Calu3 (cell line): ENCODE data around the gene FHAD1. TPM values are rescaled to one million over a fixed set of nuclear protein-coding genes. Genes with fewer than 3 reads are reported as not detected.

Experiments
- BruUV-seq: library from RNA; stranded (reverse); fragments of 400-500 nt; replicated peaks from 2 replicates; lab custom pipeline; 2021; lab: Mats Ljungman, UMichigan
- CTCF ChIA-PET: fragments of 300-600 bp; sonication (Branson Sonifier 250); formaldehyde crosslinking; loops from one replicate; lab custom pipeline; 2022; ENCODE audit warnings: antibody characterized with exemption; lab: Charles Lee
- DNase-seq: peaks from one replicate; pipeline ENCODE4 v3.0.0; 2022
- H3K27ac Mint-ChIP-seq: one replicate; pipeline ENCODE4 v1.8.0; 2022; ENCODE audit warnings: mixed read lengths; ENCODE audit not compliant: unreplicated experiment
- H3K27me3 Mint-ChIP-seq: one replicate; pipeline ENCODE4 v1.8.0; 2022; ENCODE audit warnings: mixed read lengths; ENCODE audit not compliant: unreplicated experiment
- H3K36me3 Mint-ChIP-seq: one replicate; pipeline ENCODE4 v1.8.0; 2022; ENCODE audit warnings: mild to moderate bottlenecking, moderate library complexity, mixed read lengths; ENCODE audit not compliant: insufficient read depth, unreplicated experiment
- H3K4me1 Mint-ChIP-seq: one replicate; pipeline ENCODE4 v1.8.0; 2022; ENCODE audit warnings: mild to moderate bottlenecking, low read depth, mixed read lengths; ENCODE audit not compliant: unreplicated experiment
- H3K4me3 Mint-ChIP-seq: one replicate; pipeline ENCODE4 v1.8.0; 2022; ENCODE audit warnings: mild to moderate bottlenecking, low read depth, moderate library complexity, mixed read lengths; ENCODE audit not compliant: unreplicated experiment
- H3K9me3 Mint-ChIP-seq: one replicate; pipeline ENCODE4 v1.8.0; 2022; ENCODE audit warnings: low read depth, mixed read lengths; ENCODE audit not compliant: unreplicated experiment
- CTCF ChIP-seq: fragments of 200-600 bp; IDR thresholded peaks from one replicate; pipeline ENCODE4 v1.8.0; 2022; ENCODE audit warnings: antibody characterized with exemption; ENCODE audit not compliant: unreplicated experiment
- intact Hi-C: fragments of 100-400 bp; cut with micrococcal nuclease; formaldehyde crosslinking; loops from one replicate; pipeline ENCODE4 v1.10.0; 2022; ENCODE audit not compliant: unreplicated experiment
- total RNA-seq: library from RNA; stranded (reverse); gene quantifications from 2 replicates; pipeline ENCODE4 v1.2.3, GENCODE V29; 2022

FHAD1 gene
- total RNA-seq, 1 experiment from 2014 or later = 2.7 TPM

- Mint-ChIP-seq H3K4me1 (peaks cover 23% of the 10 kb centered on the region), H3K36me3 (peaks cover 44% of the 10 kb centered on the region), H3K9me3 (no peaks in the 10 kb centered on the region), H3K27ac (no peak overlapping the region), H3K27me3 (no peaks in the 10 kb centered on the region), H3K4me3 (no peak overlapping the region)
- BruUV-seq = no TSS peak
- no peak for DNase-seq
- TF ChIP-seq CTCF = no peak
- intact Hi-C loops = no loop called here
- CTCF ChIA-PET = no interaction called here
These were observed 181.9 kb downstream of the FHAD1 start for GRCh38 chr1:15428815-15429435.

- H3K27ac Mint-ChIP-seq = no peak overlapping the region
- H3K27me3 Mint-ChIP-seq = no peaks in the 10 kb centered on the region
- H3K9me3 Mint-ChIP-seq = no peaks in the 10 kb centered on the region
- no peak for TF ChIP-seq CTCF
- CTCF ChIA-PET = interaction anchor here (2.6 kb wide), 1 partner anchor 106 kb away, joined by 20 read pairs; no protein-coding TSS in a partner anchor
- peaks cover 36% of the 10 kb centered on the region for H3K36me3 Mint-ChIP-seq
- BruUV-seq = no TSS peak
- no peak overlapping the region for H3K4me3 Mint-ChIP-seq
- peaks cover 15% of the 10 kb centered on the region for H3K4me1 Mint-ChIP-seq
- intact Hi-C loops = no loop called here
- no peak for DNase-seq
These were observed 182.7 kb downstream of the FHAD1 start for GRCh38 chr1:15429701-15430149.

GRCh38 chr1:15430787-15431570 is 184.0 kb downstream of the FHAD1 start:
- Mint-ChIP-seq H3K36me3 (peaks cover 30% of the 10 kb centered on the region), H3K4me3 (no peak overlapping the region), H3K27ac (no peak overlapping the region), H3K4me1 (peaks cover 9% of the 10 kb centered on the region), H3K9me3 (no peaks in the 10 kb centered on the region), H3K27me3 (no peaks in the 10 kb centered on the region)
- intact Hi-C loops = loop anchor here (1.0 kb wide), 1 partner anchor 108 kb away; no protein-coding TSS in a partner anchor
- peak; percentile 92 for TF ChIP-seq CTCF
- no TSS peak for BruUV-seq
- CTCF ChIA-PET = interaction anchor here (0.5 to 2.6 kb wide), 2 partner anchors 107 to 115 kb away, joined by 5 to 20 read pairs; no protein-coding TSS in a partner anchor
- DNase-seq = peak; percentile 74

GRCh38 chr1:15431571-15431948 is 184.5 kb downstream of the FHAD1 start:
- intact Hi-C loops = loop anchor here (1.0 kb wide), 1 partner anchor 108 kb away; no protein-coding TSS in a partner anchor
- Mint-ChIP-seq H3K27me3 (no peaks in the 10 kb centered on the region), H3K27ac (no peak overlapping the region), H3K4me3 (no peak overlapping the region), H3K9me3 (no peaks in the 10 kb centered on the region), H3K36me3 (peaks cover 28% of the 10 kb centered on the region), H3K4me1 (peaks cover 3% of the 10 kb centered on the region)
- CTCF ChIA-PET = interaction anchor here (0.5 to 2.6 kb wide), 4 partner anchors 108 to 541 kb away, joined by 3 to 20 read pairs (median 4); no protein-coding TSS in a partner anchor
- TF ChIP-seq CTCF = no peak
- DNase-seq = no peak
- BruUV-seq = no TSS peak
